Measurements from ENCODE around the gene PDPK1. TPM values are rescaled to one million over a fixed set of nuclear protein-coding genes. Genes with fewer than 3 reads are reported as not detected.
"Not testable (repeated sequence)": the region's sequence is repeated elsewhere in the genome, so short reads cannot be mapped to it uniquely, and the experiment has no call there.

PDPK1 gene
- total RNA-seq, 4 donors from 2014 or later: 28.3 to 45.7 (median 35.0) TPM

- H3K4me3 ChIP-seq; H3K27ac ChIP-seq (replicated peaks in 1 of 4); H3K4me1 ChIP-seq; intact Hi-C loops (cut with DNase I); DNase-seq (ENCODE audit: extremely low spot score); H3K27me3 ChIP-seq; H3K9me3 ChIP-seq; H3K36me3 ChIP-seq: not testable (repeated sequence)
- peak in 2 of 3 experiments; percentile 28 to 40 for TF ChIP-seq CTCF (IDR thresholded peaks at IDR 0.05)
- WGBS: no CpG with 5 or more reads among the region's 4 CpGs
Observed at GRCh38 chr16:2560798-2561133, 22.9 kb downstream of the PDPK1 start.

- H3K4me3 ChIP-seq; H3K36me3 ChIP-seq; DNase-seq (ENCODE audit: extremely low spot score); H3K9me3 ChIP-seq; intact Hi-C loops (cut with DNase I); H3K4me1 ChIP-seq; H3K27me3 ChIP-seq; H3K27ac ChIP-seq (replicated peaks in 1 of 4): not testable (repeated sequence)
- no CpG with 5 or more reads among the region's 6 CpGs for WGBS
Observed at GRCh38 chr16:2567506-2567905, 29.7 kb downstream of the PDPK1 start.

- intact Hi-C loops (cut with DNase I); DNase-seq (ENCODE audit: extremely low spot score); H3K27me3 ChIP-seq: not testable (repeated sequence)
Observed at GRCh38 chr16:2568573-2568972, 30.8 kb downstream of the PDPK1 start.

GRCh38 chr16:2572704-2573103, 34.9 kb downstream of the PDPK1 start:
- H3K9me3 ChIP-seq; DNase-seq (ENCODE audit: extremely low spot score); H3K4me3 ChIP-seq; H3K27ac ChIP-seq (replicated peaks in 1 of 4); H3K36me3 ChIP-seq; H3K4me1 ChIP-seq; H3K27me3 ChIP-seq; intact Hi-C loops (cut with DNase I): not testable (repeated sequence)
- whole genome bisulfite sequencing: no CpG with 5 or more reads among the region's 6 CpGs

More at GRCh38 chr16:2568573-2568972, 30.8 kb downstream of the PDPK1 start:
- H3K9me3 ChIP-seq; H3K36me3 ChIP-seq; H3K4me1 ChIP-seq; H3K27ac ChIP-seq (replicated peaks in 1 of 4); H3K4me3 ChIP-seq: not testable (repeated sequence)
- no CpG with 5 or more reads among the region's 11 CpGs for WGBS

GRCh38 chr16:2575839-2576238, 38.0 kb downstream of the PDPK1 start:
- H3K4me1 ChIP-seq; H3K9me3 ChIP-seq; DNase-seq (ENCODE audit: extremely low spot score); H3K27ac ChIP-seq (replicated peaks in 1 of 4); intact Hi-C loops (cut with DNase I); H3K36me3 ChIP-seq; H3K27me3 ChIP-seq; H3K4me3 ChIP-seq: not testable (repeated sequence)
- WGBS: no CpG with 5 or more reads among the region's 21 CpGs

GRCh38 chr16:2577044-2577443, 39.2 kb downstream of the PDPK1 start:
- DNase-seq (ENCODE audit: extremely low spot score); H3K4me3 ChIP-seq; H3K9me3 ChIP-seq; H3K27ac ChIP-seq (replicated peaks in 1 of 4); H3K27me3 ChIP-seq; H3K4me1 ChIP-seq; intact Hi-C loops (cut with DNase I); H3K36me3 ChIP-seq: not testable (repeated sequence)
- WGBS: no CpG with 5 or more reads among the region's 26 CpGs

GRCh38 chr16:2578905-2579304, 41.1 kb downstream of the PDPK1 start:
- no CpG with 5 or more reads among the region's 12 CpGs for WGBS
- H3K27me3 ChIP-seq; H3K36me3 ChIP-seq; H3K4me1 ChIP-seq; DNase-seq (ENCODE audit: extremely low spot score); H3K27ac ChIP-seq (replicated peaks in 1 of 4); H3K9me3 ChIP-seq; H3K4me3 ChIP-seq; intact Hi-C loops (cut with DNase I): not testable (repeated sequence)

- H3K9me3 ChIP-seq; DNase-seq (ENCODE audit: extremely low spot score); H3K4me1 ChIP-seq; H3K27me3 ChIP-seq; H3K27ac ChIP-seq (replicated peaks in 1 of 4); H3K4me3 ChIP-seq; intact Hi-C loops (cut with DNase I): not testable (repeated sequence)
- WGBS: no CpG with 5 or more reads among the region's 11 CpGs
- peaks cover 0 to 12% (median 5%) of the 10 kb centered on the region in 4 donors for H3K36me3 ChIP-seq
Observed at GRCh38 chr16:2580143-2580542, 42.3 kb downstream of the PDPK1 start.

- Histone ChIP-seq H3K36me3 (peaks cover 2 to 19% (median 11%) of the 10 kb centered on the region in 4 donors), H3K4me1 (peaks cover 6 to 11% (median 10%) of the 10 kb centered on the region in 4 donors)
- WGBS: no CpG with 5 or more reads among the region's 21 CpGs
- H3K4me3 ChIP-seq; H3K27me3 ChIP-seq; DNase-seq (ENCODE audit: extremely low spot score); H3K9me3 ChIP-seq; H3K27ac ChIP-seq (replicated peaks in 1 of 4); intact Hi-C loops (cut with DNase I): not testable (repeated sequence)
Observed at GRCh38 chr16:2580818-2581217, 43.0 kb downstream of the PDPK1 start.

All from esophagus muscularis mucosa (tissue), 4 donors.